DMS114 treated with DMSO at 0.1 percent for 48 hours (cell line): Measurements from ENCODE around the gene NUP210L.

Experiments
- DNase-seq: peaks from one replicate; lab custom pipeline; 2025; ENCODE audit not compliant: unreplicated experiment; lab: John Stamatoyannopoulos, UW

NUP210L gene

DNA sequence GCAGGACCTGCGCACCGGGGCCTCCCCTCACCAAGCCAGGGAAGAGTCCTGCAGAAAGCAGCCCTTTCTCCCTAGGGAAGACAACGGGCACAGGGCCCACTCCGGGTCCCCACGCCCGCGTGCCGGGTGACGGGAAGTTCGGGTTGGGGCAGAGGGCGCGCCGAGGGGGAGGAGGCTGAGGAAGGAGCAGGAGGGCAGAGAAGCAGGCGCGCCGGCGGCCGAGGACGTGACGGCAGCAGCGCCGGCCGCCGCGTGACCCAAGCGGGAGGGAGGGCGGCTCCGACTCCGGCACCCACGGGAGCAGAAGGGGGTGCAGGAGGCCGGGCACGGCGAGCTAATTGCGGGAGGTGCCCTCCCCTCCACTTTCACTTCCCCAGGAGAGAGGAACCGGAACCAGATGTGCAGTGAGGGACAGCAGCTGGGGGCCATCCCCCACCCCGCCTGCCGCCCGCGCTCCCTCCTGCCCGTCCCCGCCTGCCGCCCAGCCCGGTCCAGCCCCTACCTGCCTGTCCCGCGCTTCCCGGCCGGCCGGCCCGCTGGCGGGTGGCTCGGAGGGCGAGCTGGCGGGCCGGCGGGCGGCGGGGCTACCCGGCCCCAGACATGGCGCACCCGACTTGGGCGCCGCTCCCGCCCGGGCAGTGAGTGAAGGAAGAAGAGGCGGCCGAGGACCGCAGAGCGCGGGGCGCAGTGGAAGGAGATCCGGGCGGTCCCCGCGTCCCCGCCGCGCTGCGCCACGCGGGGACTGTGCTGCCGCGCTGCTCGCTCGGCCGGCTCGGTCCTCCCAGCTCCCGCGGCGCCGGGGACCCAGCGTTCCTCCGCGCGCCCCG lies 208.9 kb downstream of the NUP210L start:
- DNase-seq = no peak

GRCh38 chr1:153945131-153945794 lies 209.6 kb downstream of the NUP210L start:
- no peak for DNase-seq

DNA sequence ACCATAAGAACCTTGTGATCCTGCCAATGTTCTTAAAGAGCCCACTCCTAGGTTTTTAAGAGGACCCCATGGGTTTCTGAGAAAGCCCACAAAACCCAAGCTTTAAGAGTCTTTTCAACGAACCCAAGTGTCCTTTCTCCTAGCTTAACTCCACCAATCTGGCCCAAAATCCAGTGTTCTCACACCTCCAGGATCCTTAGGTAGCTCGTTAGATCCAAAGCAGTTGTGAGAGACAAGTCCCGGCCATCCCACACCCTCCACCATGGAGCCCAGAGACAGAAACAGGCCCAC lies 210.1 kb downstream of the NUP210L start:
- no peak for DNase-seq

DNA sequence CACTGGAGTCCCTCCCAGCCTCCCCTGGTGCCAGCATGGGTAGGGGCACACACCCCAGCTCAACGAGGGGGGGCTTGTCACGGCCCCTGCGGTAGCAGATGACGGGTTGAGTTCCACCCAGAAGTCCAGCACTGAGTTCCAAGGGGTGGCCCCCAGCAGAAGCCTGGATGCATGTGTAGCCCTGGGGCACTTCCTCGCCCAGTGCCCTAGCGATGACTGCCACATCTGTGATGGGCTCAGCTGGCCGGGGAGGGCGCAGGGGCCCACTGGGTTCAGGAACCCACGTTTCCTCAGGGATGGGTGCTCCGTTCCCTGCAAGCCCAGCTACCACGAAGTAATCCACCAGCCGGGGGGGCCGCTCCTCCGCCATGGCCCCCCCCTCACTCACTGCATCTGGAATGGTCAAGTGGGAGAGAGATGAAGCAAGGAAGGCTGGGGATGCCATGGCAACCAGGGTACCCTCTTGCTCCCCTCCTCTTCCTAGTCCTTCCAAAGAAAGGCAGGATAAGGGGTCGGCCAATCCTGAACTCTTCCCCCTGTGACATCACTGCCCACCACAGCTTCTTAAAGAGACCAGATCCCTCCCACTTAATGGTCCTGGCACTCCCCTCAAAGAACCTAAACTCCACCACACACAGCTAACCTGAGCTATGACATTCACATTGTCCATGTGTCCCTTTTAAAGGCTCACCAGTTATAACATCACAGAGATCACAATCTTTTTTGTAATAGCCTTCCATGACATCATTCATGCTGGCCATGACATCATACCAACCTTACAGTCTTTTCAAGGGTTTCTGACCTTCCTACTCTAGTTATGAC lies 210.7 kb downstream of the NUP210L start:
- no peak for DNase-seq

GRCh38 chr1:153942766-153943549 lies 211.9 kb downstream of the NUP210L start:
- no peak for DNase-seq
